ENCODE results near the gene USP6NL.

DNA sequence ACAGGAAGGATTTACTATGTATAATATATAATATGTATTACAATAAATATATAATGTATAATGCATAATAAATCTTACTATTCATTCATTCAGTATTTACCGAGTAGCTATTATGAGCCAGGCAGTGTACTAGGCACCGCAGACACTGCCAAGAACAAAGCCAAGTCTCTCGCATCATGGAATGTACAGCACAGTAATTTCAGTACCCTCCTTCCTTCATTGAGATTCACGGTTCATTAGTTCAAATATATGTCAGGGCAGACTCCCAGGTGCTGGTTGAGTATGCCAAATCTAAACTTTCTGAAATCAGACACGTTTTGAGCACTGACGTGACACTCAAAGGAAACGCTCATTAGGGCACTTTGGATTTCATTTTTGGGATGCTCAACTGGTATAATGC, 9.1 kb downstream of the USP6NL start:
- no peak for TF ChIP-seq CEBPB (IDR thresholded peaks at IDR 0.05; ENCODE audit: low read depth, low read length)
- TF ChIP-seq, protein P1, sequence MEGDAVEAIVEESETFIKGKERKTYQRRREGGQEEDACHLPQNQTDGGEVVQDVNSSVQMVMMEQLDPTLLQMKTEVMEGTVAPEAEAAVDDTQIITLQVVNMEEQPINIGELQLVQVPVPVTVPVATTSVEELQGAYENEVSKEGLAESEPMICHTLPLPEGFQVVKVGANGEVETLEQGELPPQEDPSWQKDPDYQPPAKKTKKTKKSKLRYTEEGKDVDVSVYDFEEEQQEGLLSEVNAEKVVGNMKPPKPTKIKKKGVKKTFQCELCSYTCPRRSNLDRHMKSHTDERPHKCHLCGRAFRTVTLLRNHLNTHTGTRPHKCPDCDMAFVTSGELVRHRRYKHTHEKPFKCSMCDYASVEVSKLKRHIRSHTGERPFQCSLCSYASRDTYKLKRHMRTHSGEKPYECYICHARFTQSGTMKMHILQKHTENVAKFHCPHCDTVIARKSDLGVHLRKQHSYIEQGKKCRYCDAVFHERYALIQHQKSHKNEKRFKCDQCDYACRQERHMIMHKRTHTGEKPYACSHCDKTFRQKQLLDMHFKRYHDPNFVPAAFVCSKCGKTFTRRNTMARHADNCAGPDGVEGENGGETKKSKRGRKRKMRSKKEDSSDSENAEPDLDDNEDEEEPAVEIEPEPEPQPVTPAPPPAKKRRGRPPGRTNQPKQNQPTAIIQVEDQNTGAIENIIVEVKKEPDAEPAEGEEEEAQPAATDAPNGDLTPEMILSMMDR (IDR thresholded peaks at IDR 0.05; ENCODE audit: control extremely low read depth in 1 of 3, insufficient read depth in 1 of 3, low read depth in 1 of 3, low read length in 3 of 3), result no peak
